H9 (cell line): ENCODE results near the gene DOCK7. TPM values are rescaled to one million over a fixed set of nuclear protein-coding genes. Genes with fewer than 3 reads are reported as not detected.
"Not testable (repeated sequence)": the region's sequence is repeated elsewhere in the genome, so short reads cannot be mapped to it uniquely, and the experiment has no call there.

Experiments used
- DNase-seq: peaks from one replicate; pipeline ENCODE4 v3.0.0-alpha.2; 2017
- H2AFZ ChIP-seq: one replicate; pipeline ENCODE4 v1.6.1; 2013; ENCODE audit warnings: mild to moderate bottlenecking, low read length, control low read depth, moderate library complexity
- H2AK5ac ChIP-seq: 2 replicates; pipeline ENCODE4 v1.6.1; 2013; ENCODE audit warnings: low read length, control low read depth, mixed read lengths; ENCODE audit not compliant: insufficient read length
- H2BK120ac ChIP-seq: one replicate; pipeline ENCODE4 v1.6.1; 2013; ENCODE audit warnings: low read depth, mild to moderate bottlenecking, low read length, control low read depth, inconsistent platforms; ENCODE audit not compliant: poor library complexity, severe bottlenecking
- H2BK12ac ChIP-seq: 2 replicates; pipeline ENCODE4 v1.6.1; 2013; ENCODE audit warnings: low read length, control low read depth, mixed read lengths, low read depth; ENCODE audit not compliant: insufficient read length
- H2BK15ac ChIP-seq: 2 replicates; pipeline ENCODE4 v1.6.1; 2013; ENCODE audit warnings: low read depth, low read length, control low read depth
- H2BK20ac ChIP-seq: one replicate; pipeline ENCODE4 v1.6.1; 2013; ENCODE audit warnings: low read depth, mild to moderate bottlenecking, low read length, control low read depth, inconsistent platforms; ENCODE audit not compliant: poor library complexity, severe bottlenecking
- H2BK5ac ChIP-seq: 2 replicates; pipeline ENCODE4 v1.6.1; 2013; ENCODE audit warnings: low read length, control low read depth, mixed read lengths; ENCODE audit not compliant: insufficient read length
- H3K14ac ChIP-seq: 2 replicates; pipeline ENCODE4 v1.6.1; 2013; ENCODE audit warnings: low read length, control low read depth; ENCODE audit not compliant: insufficient read depth
- H3K18ac ChIP-seq: 2 replicates; pipeline ENCODE4 v1.6.1; 2013; ENCODE audit warnings: low read depth, mild to moderate bottlenecking, mixed read lengths, low read length, control low read depth; ENCODE audit not compliant: insufficient read length
- H3K23ac ChIP-seq: 2 replicates; pipeline ENCODE4 v1.6.1; 2013; ENCODE audit warnings: low read length, control low read depth, mixed read lengths, low read depth; ENCODE audit not compliant: insufficient read length
- H3K23me2 ChIP-seq: 2 replicates; pipeline ENCODE4 v1.6.1; 2013; ENCODE audit warnings: low read depth, mild to moderate bottlenecking, mixed read lengths, low read length, control low read depth; ENCODE audit not compliant: insufficient read length, poor library complexity, severe bottlenecking
- H3K27ac ChIP-seq: 2 replicates; pipeline ENCODE4 v1.5.1; 2013; ENCODE audit warnings: low read length, control low read depth, mixed read lengths, low read depth; ENCODE audit not compliant: insufficient read length
- H3K27me3 ChIP-seq: 2 replicates; pipeline ENCODE4 v1.6.1; 2013; ENCODE audit warnings: low read length, control low read depth, inconsistent platforms; ENCODE audit not compliant: insufficient read depth
- H3K4ac ChIP-seq: 2 replicates; pipeline ENCODE4 v1.6.1; 2013; ENCODE audit warnings: low read depth, mild to moderate bottlenecking, control low read depth, inconsistent platforms, low read length, moderate library complexity
- H3K4me1 ChIP-seq: 2 replicates; pipeline ENCODE4 v1.6.1; 2013; ENCODE audit warnings: low read length, control low read depth, inconsistent platforms; ENCODE audit not compliant: insufficient read depth
- H3K4me2 ChIP-seq: 2 replicates; pipeline ENCODE4 v1.6.1; 2013; ENCODE audit warnings: low read length, control low read depth, mixed read lengths; ENCODE audit not compliant: insufficient read length, insufficient read depth
- H3K56ac ChIP-seq: 2 replicates; pipeline ENCODE4 v1.6.1; 2013; ENCODE audit warnings: low read depth, mild to moderate bottlenecking, mixed read lengths, low read length, control low read depth; ENCODE audit not compliant: insufficient read length
- H3K79me1 ChIP-seq: 2 replicates; pipeline ENCODE4 v1.6.1; 2013; ENCODE audit warnings: low read depth, mild to moderate bottlenecking, moderate library complexity, low read length, control low read depth, inconsistent platforms; ENCODE audit not compliant: insufficient read depth, poor library complexity, severe bottlenecking
- H3K79me2 ChIP-seq: 2 replicates; pipeline ENCODE4 v1.6.1; 2013; ENCODE audit warnings: low read length, control low read depth, inconsistent platforms; ENCODE audit not compliant: insufficient read depth
- H3K9ac ChIP-seq: 2 replicates; pipeline ENCODE4 v1.6.1; 2013; ENCODE audit warnings: low read length, control low read depth, mixed read lengths; ENCODE audit not compliant: insufficient read length; ENCODE audit errors: extremely low read depth
- H3K9me3 ChIP-seq: one replicate; pipeline ENCODE4 v1.6.1; 2013; ENCODE audit warnings: low read depth, low read length, inconsistent platforms; ENCODE audit not compliant: control insufficient read depth
- H3T11ph ChIP-seq: one replicate; pipeline ENCODE4 v1.6.1; 2013; ENCODE audit warnings: mild to moderate bottlenecking, low read length, control low read depth, inconsistent platforms
- H4K20me1 ChIP-seq: one replicate; pipeline ENCODE4 v1.6.1; 2013; ENCODE audit not compliant: control insufficient read depth, insufficient read length, insufficient read depth
- H4K5ac ChIP-seq: 2 replicates; pipeline ENCODE4 v1.6.1; 2013; ENCODE audit warnings: low read depth, mild to moderate bottlenecking, mixed read lengths, low read length, control low read depth; ENCODE audit not compliant: insufficient read length
- H4K8ac ChIP-seq: replicated peaks from 2 replicates; pipeline ENCODE4 v1.6.1; 2013; ENCODE audit warnings: low read length, control low read depth, mixed read lengths, low read depth; ENCODE audit not compliant: insufficient read length
- H4K91ac ChIP-seq: 2 replicates; pipeline ENCODE4 v1.6.1; 2013; ENCODE audit warnings: low read depth, mild to moderate bottlenecking, moderate library complexity, mixed read lengths, low read length, control low read depth; ENCODE audit not compliant: insufficient read length
- H3K27ac Mint-ChIP-seq, 3 experiments: 2 replicates in 2 of 3; 3 replicates in 1 of 3; pipeline ENCODE4 v1.8.0; 2020 to 2021; ENCODE audit warnings: mixed read lengths in 3 of 3, mild to moderate bottlenecking in 1 of 3, moderate library complexity in 1 of 3
- H3K27me3 Mint-ChIP-seq: 2 replicates; pipeline ENCODE4 v1.8.0; 2021; ENCODE audit warnings: low read depth, mild to moderate bottlenecking, moderate library complexity, mixed read lengths
- H3K36me3 Mint-ChIP-seq, 3 experiments: 2 replicates in 2 of 3; 3 replicates in 1 of 3; pipeline ENCODE4 v1.8.0; 2020 to 2021; ENCODE audit warnings: low read depth in 3 of 3, mixed read lengths in 3 of 3; ENCODE audit not compliant: insufficient read depth in 1 of 3
- H3K4me1 Mint-ChIP-seq, 2 experiments: 2 replicates each; pipeline ENCODE4 v1.8.0; 2020; ENCODE audit warnings: mixed read lengths in 2 of 2
- H3K4me3 Mint-ChIP-seq, 2 experiments: 2 replicates in 1 of 2; 3 replicates in 1 of 2; pipeline ENCODE4 v1.8.0; 2020 to 2021; ENCODE audit warnings: mild to moderate bottlenecking in 2 of 2, mixed read lengths in 2 of 2, moderate library complexity in 1 of 2
- H3K9me3 Mint-ChIP-seq, 2 experiments: 2 replicates in 1 of 2; 3 replicates in 1 of 2; pipeline ENCODE4 v1.8.0; 2020; ENCODE audit warnings: mild to moderate bottlenecking in 2 of 2, mixed read lengths in 2 of 2, moderate library complexity in 1 of 2
- CTCF ChIP-seq: fragments of 200-600 bp; sonication (generic); conservative IDR thresholded peaks from 3 replicates; pipeline ENCODE4 v1.8.0; 2021; ENCODE audit warnings: antibody characterized with exemption, mild to moderate bottlenecking
- WGBS: extraction: QIAGEN DNeasy Blood & Tissue Kit; methylation state at CpG from one replicate; pipeline ENCODE4 v1.1.7; 2013; ENCODE audit warnings: missing lambda C conversion rate, low lambda C conversion rate, mixed read lengths; ENCODE audit not compliant: insufficient read length; ENCODE audit errors: extremely low coverage; 5-methylcytosine and 5-hydroxymethylcytosine counted together
- total RNA-seq: library from RNA; stranded (reverse); gene quantifications from 2 replicates; pipeline ENCODE4 v1.2.1, GENCODE V29; 2021

Gene DOCK7
- total RNA-seq, 1 experiment from 2014 or later = 36.8 TPM

- peaks cover 13% of the 10 kb centered on the region for H3K79me1 ChIP-seq
- no peaks in the 10 kb centered on the region for H3K9me3 ChIP-seq
- H2BK5ac ChIP-seq = no peak overlapping the region
- H3K18ac ChIP-seq = no peak overlapping the region
- H2AK5ac ChIP-seq = no peak overlapping the region
- H4K20me1 ChIP-seq = no peaks in the 10 kb centered on the region
- H4K5ac ChIP-seq = no peak overlapping the region
- Mint-ChIP-seq H3K4me3 (no peak overlapping the region), H3K36me3 (peaks cover 0 to 3% (median 0%) of the 10 kb centered on the region in 3 experiments; a peak in 2 of 7 replicates), H3K27ac (no peak overlapping the region), H3K27me3 (no peaks in the 10 kb centered on the region), H3K9me3 (peaks cover 0 to 3% of the 10 kb centered on the region in 2 experiments; a peak in 3 of 5 replicates), H3K4me1 (peaks cover 12 to 13% of the 10 kb centered on the region in 2 experiments)
- no peak overlapping the region for H2BK15ac ChIP-seq
- DNase-seq = no peak
- peaks cover 4% of the 10 kb centered on the region for H3K79me2 ChIP-seq
- H3K14ac ChIP-seq = no peak overlapping the region
- no peak overlapping the region for H2AFZ ChIP-seq
- no peak overlapping the region for H4K91ac ChIP-seq
- no peak overlapping the region for H3K9ac ChIP-seq
- no peak overlapping the region for H2BK12ac ChIP-seq
- H3K23me2 ChIP-seq = peaks cover 3% of the 10 kb centered on the region
- H3K4me2 ChIP-seq = no peak overlapping the region
- H4K8ac ChIP-seq = no peak overlapping the region
- no peak for TF ChIP-seq CTCF
- peaks cover 5% of the 10 kb centered on the region; the same call in 1 of the 2 replicates for H3K4me1 ChIP-seq
- no peak overlapping the region for H3K56ac ChIP-seq
- no peak overlapping the region for H3T11ph ChIP-seq
- no peak overlapping the region for H3K23ac ChIP-seq
- H3K27ac ChIP-seq = no peak overlapping the region
- H3K4ac ChIP-seq = no peak overlapping the region
- H3K27me3 ChIP-seq = no peaks in the 10 kb centered on the region
- no peak overlapping the region for H2BK20ac ChIP-seq
- H2BK120ac ChIP-seq = no peak overlapping the region
Measured at GRCh38 chr1:62682531-62682930, 5.7 kb downstream of the DOCK7 start.

GRCh38 chr1:62680992-62681391, 7.2 kb downstream of the DOCK7 start:
- H4K5ac ChIP-seq, H3K27me3 Mint-ChIP-seq, H3K56ac ChIP-seq, H3K4me3 Mint-ChIP-seq, H2BK120ac ChIP-seq, H3T11ph ChIP-seq, H4K20me1 ChIP-seq, H3K27me3 ChIP-seq, H2AK5ac ChIP-seq, H3K18ac ChIP-seq, H2BK5ac ChIP-seq, H3K9me3 ChIP-seq, H2BK20ac ChIP-seq, H3K27ac ChIP-seq, H3K14ac ChIP-seq, H3K4me1 ChIP-seq, H3K9me3 Mint-ChIP-seq, H3K23me2 ChIP-seq, H4K8ac ChIP-seq, DNase-seq, H3K4ac ChIP-seq, H3K4me2 ChIP-seq, H3K36me3 Mint-ChIP-seq, H2BK12ac ChIP-seq, H3K9ac ChIP-seq, H4K91ac ChIP-seq, H2AFZ ChIP-seq, H3K79me2 ChIP-seq, H3K79me1 ChIP-seq, H3K23ac ChIP-seq, H3K27ac Mint-ChIP-seq, H2BK15ac ChIP-seq: not testable (repeated sequence)
- no CpG with 5 or more reads among the region's 2 CpGs for WGBS
- H3K4me1 Mint-ChIP-seq = peaks cover 21% of the 10 kb centered on the region in 2 experiments
